ENCODE data around the gene SARDH. TPM values are rescaled to one million over a fixed set of nuclear protein-coding genes. Genes with fewer than 3 reads are reported as not detected.

Gene SARDH
- total and polyA plus RNA-seq, 4 donors = 6.9 to 10.5 (median 8.8) TPM

- H3K9me3 ChIP-seq (ENCODE audit: control insufficient read depth, insufficient read depth, low read length) = no peaks in the 10 kb centered on the region
- H3K27me3 ChIP-seq (ENCODE audit: control insufficient read depth, insufficient read depth, low read length) = no peaks in the 10 kb centered on the region
- 94% methylated on average over 32 of the region's 32 CpGs for WGBS (ENCODE audit: insufficient coverage)
- no peak overlapping the region for H3K4me3 ChIP-seq (ENCODE audit: low read depth, low read length)
- H3K4me1 ChIP-seq (ENCODE audit: control insufficient read depth, insufficient read depth, low read length) = peaks cover 41% of the 10 kb centered on the region
- H3K36me3 ChIP-seq (ENCODE audit: control insufficient read depth, insufficient read depth, low read length) = peaks cover 41% of the 10 kb centered on the region
- H3K27ac ChIP-seq (ENCODE audit: low read depth, low read length) = no peak overlapping the region
- no peak for DNase-seq (ENCODE audit: low read depth in 4 of 6, low spot score in 6 of 6)
Observed at GRCh38 chr9:133709691-133710571, 28.2 kb downstream of the SARDH start.

GRCh38 chr9:133709015-133709611 is 29.0 kb downstream of the SARDH start:
- Histone ChIP-seq H3K36me3 (ENCODE audit: control insufficient read depth, insufficient read depth, low read length) (peaks cover 39% of the 10 kb centered on the region), H3K27ac (ENCODE audit: low read depth, low read length) (no peak overlapping the region), H3K4me3 (ENCODE audit: low read depth, low read length) (no peak overlapping the region), H3K9me3 (ENCODE audit: control insufficient read depth, insufficient read depth, low read length) (no peaks in the 10 kb centered on the region), H3K4me1 (ENCODE audit: control insufficient read depth, insufficient read depth, low read length) (peaks cover 42% of the 10 kb centered on the region), H3K27me3 (ENCODE audit: control insufficient read depth, insufficient read depth, low read length) (no peaks in the 10 kb centered on the region)
- WGBS (ENCODE audit: insufficient coverage) = 58% methylated on average over 22 of the region's 26 CpGs
- DNase-seq (ENCODE audit: low read depth in 4 of 6, low spot score in 6 of 6) = peak in 1 of 6 donors; percentile 69

- Histone ChIP-seq H3K36me3 (ENCODE audit: control insufficient read depth, insufficient read depth, low read length) (peaks cover 41% of the 10 kb centered on the region), H3K9me3 (ENCODE audit: control insufficient read depth, insufficient read depth, low read length) (no peaks in the 10 kb centered on the region), H3K4me1 (ENCODE audit: control insufficient read depth, insufficient read depth, low read length) (peaks cover 44% of the 10 kb centered on the region), H3K27me3 (ENCODE audit: control insufficient read depth, insufficient read depth, low read length) (no peaks in the 10 kb centered on the region), H3K27ac (ENCODE audit: low read depth, low read length) (no peak overlapping the region), H3K4me3 (ENCODE audit: low read depth, low read length) (no peak overlapping the region)
- 81% methylated on average over 27 of the region's 30 CpGs for WGBS (ENCODE audit: insufficient coverage)
- DNase-seq (ENCODE audit: low read depth in 4 of 6, low spot score in 6 of 6) = no peak
Observed at GRCh38 chr9:133708246-133709014, 29.7 kb downstream of the SARDH start.

GRCh38 chr9:133707763-133708245 is 30.3 kb downstream of the SARDH start:
- DNase-seq (ENCODE audit: low read depth in 4 of 6, low spot score in 6 of 6) = no peak
- peaks cover 41% of the 10 kb centered on the region for H3K36me3 ChIP-seq (ENCODE audit: control insufficient read depth, insufficient read depth, low read length)
- 72% methylated on average over 12 of the region's 15 CpGs for WGBS (ENCODE audit: insufficient coverage)
- no peak overlapping the region for H3K4me3 ChIP-seq (ENCODE audit: low read depth, low read length)
- no peaks in the 10 kb centered on the region for H3K27me3 ChIP-seq (ENCODE audit: control insufficient read depth, insufficient read depth, low read length)
- peaks cover 50% of the 10 kb centered on the region for H3K4me1 ChIP-seq (ENCODE audit: control insufficient read depth, insufficient read depth, low read length)
- H3K9me3 ChIP-seq (ENCODE audit: control insufficient read depth, insufficient read depth, low read length) = no peaks in the 10 kb centered on the region
- H3K27ac ChIP-seq (ENCODE audit: low read depth, low read length) = no peak overlapping the region

GRCh38 chr9:133707065-133707762 is 30.9 kb downstream of the SARDH start:
- H3K27ac ChIP-seq (ENCODE audit: low read depth, low read length) = no peak overlapping the region
- 63% methylated on average over 14 of the region's 17 CpGs for WGBS (ENCODE audit: insufficient coverage)
- no peaks in the 10 kb centered on the region for H3K9me3 ChIP-seq (ENCODE audit: control insufficient read depth, insufficient read depth, low read length)
- no peak overlapping the region for H3K4me3 ChIP-seq (ENCODE audit: low read depth, low read length)
- no peaks in the 10 kb centered on the region for H3K27me3 ChIP-seq (ENCODE audit: control insufficient read depth, insufficient read depth, low read length)
- peaks cover 56% of the 10 kb centered on the region for H3K4me1 ChIP-seq (ENCODE audit: control insufficient read depth, insufficient read depth, low read length)
- H3K36me3 ChIP-seq (ENCODE audit: control insufficient read depth, insufficient read depth, low read length) = peaks cover 41% of the 10 kb centered on the region
- peak in 1 of 6 donors; percentile 34 for DNase-seq (ENCODE audit: low read depth in 4 of 6, low spot score in 6 of 6)

- H3K9me3 ChIP-seq (ENCODE audit: control insufficient read depth, insufficient read depth, low read length) = no peaks in the 10 kb centered on the region
- H3K36me3 ChIP-seq (ENCODE audit: control insufficient read depth, insufficient read depth, low read length) = peaks cover 39% of the 10 kb centered on the region
- H3K27ac ChIP-seq (ENCODE audit: low read depth, low read length) = no peak overlapping the region
- H3K4me3 ChIP-seq (ENCODE audit: low read depth, low read length) = no peak overlapping the region
- H3K27me3 ChIP-seq (ENCODE audit: control insufficient read depth, insufficient read depth, low read length) = no peaks in the 10 kb centered on the region
- DNase-seq (ENCODE audit: low read depth in 4 of 6, low spot score in 6 of 6) = peak in 2 of 6 donors; percentile 57 to 94
- 73% methylated on average over 5 of the region's 12 CpGs for WGBS (ENCODE audit: insufficient coverage)
- peaks cover 63% of the 10 kb centered on the region for H3K4me1 ChIP-seq (ENCODE audit: control insufficient read depth, insufficient read depth, low read length)
Observed at GRCh38 chr9:133706307-133707050, 31.7 kb downstream of the SARDH start.

- WGBS (ENCODE audit: insufficient coverage) = 96% methylated on average over 4 of the region's 10 CpGs
- Histone ChIP-seq H3K27ac (ENCODE audit: low read depth, low read length) (no peak overlapping the region), H3K27me3 (ENCODE audit: control insufficient read depth, insufficient read depth, low read length) (no peaks in the 10 kb centered on the region), H3K4me3 (ENCODE audit: low read depth, low read length) (no peak overlapping the region), H3K9me3 (ENCODE audit: control insufficient read depth, insufficient read depth, low read length) (no peaks in the 10 kb centered on the region), H3K4me1 (ENCODE audit: control insufficient read depth, insufficient read depth, low read length) (peaks cover 72% of the 10 kb centered on the region), H3K36me3 (ENCODE audit: control insufficient read depth, insufficient read depth, low read length) (peaks cover 34% of the 10 kb centered on the region)
- DNase-seq (ENCODE audit: low read depth in 4 of 6, low spot score in 6 of 6) = no peak
Observed at GRCh38 chr9:133705576-133705975, 32.6 kb downstream of the SARDH start.

- Histone ChIP-seq H3K9me3 (ENCODE audit: control insufficient read depth, insufficient read depth, low read length) (no peaks in the 10 kb centered on the region), H3K27ac (ENCODE audit: low read depth, low read length) (no peak overlapping the region), H3K36me3 (ENCODE audit: control insufficient read depth, insufficient read depth, low read length) (peaks cover 25% of the 10 kb centered on the region), H3K27me3 (ENCODE audit: control insufficient read depth, insufficient read depth, low read length) (no peaks in the 10 kb centered on the region), H3K4me1 (ENCODE audit: control insufficient read depth, insufficient read depth, low read length) (peaks cover 72% of the 10 kb centered on the region), H3K4me3 (ENCODE audit: low read depth, low read length) (no peak overlapping the region)
- 82% methylated on average over 23 of the region's 23 CpGs for WGBS (ENCODE audit: insufficient coverage)
- no peak for DNase-seq (ENCODE audit: low read depth in 4 of 6, low spot score in 6 of 6)
Observed at GRCh38 chr9:133704711-133705181, 33.4 kb downstream of the SARDH start.
